BJ (cell line): ENCODE data around the gene HOXD3. TPM values are rescaled to one million over a fixed set of nuclear protein-coding genes. Genes with fewer than 3 reads are reported as not detected.

Experiments
- CTCF ChIA-PET: fragments of 350-600 bp; formaldehyde crosslinking; extraction: SDS; loops from one replicate; lab custom pipeline; 2021; ENCODE audit warnings: antibody characterized with exemption, inconsistent platforms; lab: Yijun Ruan, JAX
- POLR2A ChIA-PET: fragments of 300-600 bp; sonication (Branson Sonifier 250); formaldehyde crosslinking; extraction: SDS; loops from one replicate; lab custom pipeline; 2021; ENCODE audit warnings: antibody characterized with exemption; lab: Charles Lee
- DNase-seq: peaks from one replicate; pipeline ENCODE4 v3.0.0-alpha.2; 2011; ENCODE audit warnings: low read depth
- H3K27me3 ChIP-seq: 2 replicates; pipeline ENCODE4 v1.6.0; 2011; ENCODE audit warnings: low read length; ENCODE audit not compliant: control insufficient read depth, insufficient read depth
- H3K36me3 ChIP-seq: 2 replicates; pipeline ENCODE4 v1.5.1; 2011; ENCODE audit warnings: low read length; ENCODE audit not compliant: control insufficient read depth, insufficient read depth
- H3K4me3 ChIP-seq: 2 replicates; pipeline ENCODE4 v1.5.1; 2011; ENCODE audit warnings: low read depth, mild to moderate bottlenecking, control low read depth, low read length
- CTCF ChIP-seq: IDR thresholded peaks from 2 replicates; pipeline ENCODE4 v1.5.1; 2011; ENCODE audit warnings: low read depth, mild to moderate bottlenecking, control low read depth, inconsistent platforms, low read length, moderate library complexity; ENCODE audit not compliant: insufficient read depth
- polyA plus RNA-seq: library from polyadenylated mRNA; depleted of rRNA; stranded (reverse); fragments of >200 nt; gene quantifications from 2 replicates; pipeline ENCODE4 v1.2.3, GENCODE V29; 2011

Gene HOXD3
- polyA plus RNA-seq, 1 experiment = not detected

DNA sequence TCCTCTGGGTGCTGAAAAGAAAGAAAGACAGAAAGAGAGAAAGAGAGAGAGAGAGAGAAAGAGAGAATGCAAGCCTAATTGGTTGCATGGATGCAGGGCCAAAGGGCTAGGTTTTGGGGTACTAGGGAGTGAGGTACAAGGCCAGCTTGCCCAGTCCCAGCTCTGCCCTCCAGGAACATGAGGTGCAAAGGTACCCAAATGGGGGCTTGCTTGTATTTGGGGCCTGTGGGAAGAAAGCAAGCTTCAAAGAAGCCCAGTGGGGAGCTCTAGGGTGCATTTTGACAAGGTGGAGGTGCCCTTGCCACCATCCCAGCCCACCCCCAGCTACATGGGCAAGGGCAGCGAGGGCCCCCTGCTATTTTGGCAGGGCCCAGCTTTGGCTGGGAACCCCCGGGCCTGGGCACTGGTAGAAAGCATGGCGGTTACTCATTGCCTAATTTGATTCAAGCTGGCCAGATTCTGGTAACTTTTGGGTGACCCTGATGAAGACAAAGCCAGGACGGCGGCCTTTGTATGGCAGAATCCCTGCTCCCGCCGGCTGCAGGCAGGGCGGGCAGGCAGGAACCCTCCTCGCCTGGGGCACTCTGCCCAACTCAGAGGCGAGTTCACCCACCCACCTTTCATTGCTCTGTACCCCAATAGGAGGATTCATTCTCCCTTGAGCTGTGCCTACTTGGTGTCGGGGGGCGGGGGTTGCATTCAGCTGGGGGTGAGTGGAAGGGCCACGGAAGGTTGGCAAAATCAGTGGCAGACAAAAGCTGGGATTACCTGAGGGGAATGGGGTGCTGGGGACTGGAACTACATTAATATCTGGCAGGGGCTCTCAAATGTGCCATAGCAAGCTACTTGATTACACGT lies 6.3 kb upstream of the HOXD3 start:
- TF ChIP-seq CTCF = no peak
- H3K27me3 ChIP-seq = peaks cover 59% of the 10 kb centered on the region
- ChIA-PET CTCF (interaction anchor here (0.8 to 2.0 kb wide), 5 partner anchors 10 to 488 kb away, joined by 3 to 19 read pairs (median 3); no protein-coding TSS in a partner anchor), POLR2A (no interaction called here)
- no peak overlapping the region for H3K4me3 ChIP-seq
- DNase-seq = no peak
- H3K36me3 ChIP-seq = no peaks in the 10 kb centered on the region

- POLR2A ChIA-PET = no interaction called here
- no peak for TF ChIP-seq CTCF
- Histone ChIP-seq H3K36me3 (no peaks in the 10 kb centered on the region), H3K27me3 (peaks cover 57% of the 10 kb centered on the region), H3K4me3 (no peak within 1 kb of the TSS)
- CTCF ChIA-PET = interaction anchor here (0.8 to 2.0 kb wide), 5 partner anchors 11 to 487 kb away, joined by 3 to 19 read pairs (median 3); no protein-coding TSS in a partner anchor
- DNase-seq = no peak
Observed at GRCh38 chr2:176151442-176152287, 5.4 kb upstream of the HOXD3 start, which contains the start of gene HOXD4. HOXD4 (plus strand) TSS chr2:176151550; CDS start chr2:176151634, 84 bp downstream.

- ChIA-PET POLR2A (no interaction called here), CTCF (interaction anchor here (2.4 kb wide), 1 partner anchor 12 kb away, joined by 7 read pairs; no protein-coding TSS in a partner anchor)
- Histone ChIP-seq H3K4me3 (no peak overlapping the region), H3K27me3 (peaks cover 54% of the 10 kb centered on the region), H3K36me3 (no peaks in the 10 kb centered on the region)
- TF ChIP-seq CTCF = no peak
- DNase-seq = no peak
Observed at GRCh38 chr2:176152350-176153181, 4.5 kb upstream of the HOXD3 start.

DNA sequence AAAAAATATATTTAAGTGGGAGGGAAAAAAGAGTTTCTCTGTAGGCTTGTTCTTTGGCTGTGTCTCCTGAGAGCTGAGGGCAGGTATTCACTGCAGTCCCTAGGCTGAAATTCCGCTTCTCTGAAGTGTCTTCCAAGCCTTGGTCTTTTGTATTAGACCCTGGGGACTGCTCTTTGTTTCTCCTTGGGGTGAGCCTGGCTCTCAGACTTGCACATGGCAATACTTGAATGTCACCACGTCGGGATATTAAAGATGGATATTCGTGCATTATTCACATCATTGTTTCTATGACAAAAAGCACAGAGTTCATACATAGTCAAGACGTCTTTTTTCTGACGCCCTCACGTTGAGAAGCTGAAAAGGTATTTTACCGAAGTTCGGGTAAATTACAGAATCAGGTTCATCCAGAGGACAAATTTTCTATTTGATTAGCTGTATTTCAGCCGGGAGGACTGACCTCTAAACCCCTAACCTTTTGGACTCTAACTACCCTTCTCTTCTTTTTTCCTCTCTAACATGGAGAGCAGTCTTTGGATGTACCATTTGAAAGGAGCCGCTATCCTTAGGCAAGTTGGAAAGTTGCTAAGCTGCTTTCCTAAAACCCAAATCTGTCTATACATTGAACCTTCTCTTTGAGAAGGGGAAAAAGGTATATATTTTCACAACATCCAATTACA lies 2.4 kb upstream of the HOXD3 start:
- Histone ChIP-seq H3K4me3 (no peak overlapping the region), H3K27me3 (peaks cover 52% of the 10 kb centered on the region), H3K36me3 (no peaks in the 10 kb centered on the region)
- CTCF ChIA-PET = interaction anchor here (0.8 to 2.4 kb wide), 6 partner anchors 8 to 482 kb away, joined by 3 to 7 read pairs (median 3); no protein-coding TSS in a partner anchor
- no peak for DNase-seq
- POLR2A ChIA-PET = no interaction called here
- no peak for TF ChIP-seq CTCF
